Trophoblast cell (in vitro differentiated cells and primary cell): ENCODE data around the gene CILP2.

Experiments
- DNase-seq, 2 donors: peaks; one replicate each; pipeline ENCODE4 v3.0.0-alpha.2; 2016
- H2AFZ ChIP-seq: 2 replicates; pipeline ENCODE4 v1.6.1; 2013; ENCODE audit warnings: low read length, moderate library complexity, mild to moderate bottlenecking; ENCODE audit not compliant: insufficient read depth, poor library complexity
- H2AK5ac ChIP-seq: 2 replicates; pipeline ENCODE4 v1.6.1; 2013; ENCODE audit warnings: mild to moderate bottlenecking, low read length
- H2BK120ac ChIP-seq: 2 replicates; pipeline ENCODE4 v1.6.1; 2013; ENCODE audit warnings: low read length, mild to moderate bottlenecking, moderate library complexity; ENCODE audit not compliant: insufficient read depth, poor library complexity
- H2BK12ac ChIP-seq: 2 replicates; pipeline ENCODE4 v1.6.1; 2013; ENCODE audit warnings: mild to moderate bottlenecking, low read length, moderate library complexity
- H2BK5ac ChIP-seq: 2 replicates; pipeline ENCODE4 v1.6.1; 2013; ENCODE audit warnings: low read length, low read depth, moderate library complexity, mild to moderate bottlenecking; ENCODE audit not compliant: poor library complexity
- H3K14ac ChIP-seq: 2 replicates; pipeline ENCODE4 v1.6.1; 2013; ENCODE audit warnings: mild to moderate bottlenecking, low read length
- H3K18ac ChIP-seq: 2 replicates; pipeline ENCODE4 v1.6.1; 2013; ENCODE audit warnings: mild to moderate bottlenecking, low read length
- H3K23ac ChIP-seq: 2 replicates; pipeline ENCODE4 v1.6.1; 2013; ENCODE audit warnings: low read length
- H3K27ac ChIP-seq: 2 replicates; pipeline ENCODE4 v1.5.1; 2013; ENCODE audit warnings: low read depth, mild to moderate bottlenecking, inconsistent platforms, low read length, moderate library complexity
- H3K27me3 ChIP-seq: 2 replicates; pipeline ENCODE4 v1.6.1; 2013; ENCODE audit warnings: inconsistent platforms, mild to moderate bottlenecking, low read length, moderate library complexity; ENCODE audit not compliant: insufficient read depth
- H3K36me3 ChIP-seq, 2 experiments: 1 replicate in 1 of 2; 2 replicates in 1 of 2; pipeline ENCODE4 v1.6.1; 2013; ENCODE audit warnings: low read length in 2 of 2, mild to moderate bottlenecking in 2 of 2, moderate library complexity in 1 of 2; ENCODE audit not compliant: insufficient read depth in 2 of 2, control insufficient read depth in 1 of 2
- H3K4ac ChIP-seq: 2 replicates; pipeline ENCODE4 v1.6.1; 2013; ENCODE audit warnings: low read depth, mild to moderate bottlenecking, low read length, moderate library complexity
- H3K4me1 ChIP-seq, 2 experiments: 1 replicate in 1 of 2; 2 replicates in 1 of 2; pipeline ENCODE4 v1.6.1; 2013; ENCODE audit warnings: low read length in 2 of 2, mild to moderate bottlenecking in 2 of 2, moderate library complexity in 1 of 2; ENCODE audit not compliant: insufficient read depth in 2 of 2, control insufficient read depth in 1 of 2
- H3K4me2 ChIP-seq: 2 replicates; pipeline ENCODE4 v1.6.1; 2013; ENCODE audit warnings: inconsistent platforms, mild to moderate bottlenecking, low read length, moderate library complexity
- H3K4me3 ChIP-seq: 2 replicates; pipeline ENCODE4 v1.5.1; 2013; ENCODE audit warnings: mild to moderate bottlenecking, low read depth, low read length, inconsistent platforms
- H3K79me1 ChIP-seq: one replicate; pipeline ENCODE4 v1.6.1; 2013; ENCODE audit warnings: low read length
- H3K79me2 ChIP-seq: 2 replicates; pipeline ENCODE4 v1.6.1; 2013; ENCODE audit warnings: low read length, mild to moderate bottlenecking; ENCODE audit not compliant: control insufficient read depth, insufficient read depth, poor library complexity
- H3K9ac ChIP-seq: 2 replicates; pipeline ENCODE4 v1.6.1; 2013; ENCODE audit warnings: mild to moderate bottlenecking, low read length
- H3K9me3 ChIP-seq: 2 replicates; pipeline ENCODE4 v1.6.1; 2013; ENCODE audit warnings: low read depth, mild to moderate bottlenecking, control low read depth, inconsistent platforms, low read length; ENCODE audit not compliant: insufficient read depth
- H4K12ac ChIP-seq: 2 replicates; pipeline ENCODE4 v1.6.1; 2013; ENCODE audit warnings: low read depth, mild to moderate bottlenecking, low read length, moderate library complexity
- H4K8ac ChIP-seq: 2 replicates; pipeline ENCODE4 v1.6.1; 2013; ENCODE audit warnings: low read depth, mild to moderate bottlenecking, low read length, moderate library complexity
- H4K91ac ChIP-seq: one replicate; pipeline ENCODE4 v1.6.1; 2013; ENCODE audit warnings: low read depth, mild to moderate bottlenecking, low read length, moderate library complexity
- WGBS: extraction: QIAGEN DNeasy Blood & Tissue Kit; methylation state at CpG from one replicate; pipeline ENCODE4 v1.1.7; 2013; ENCODE audit warnings: missing lambda C conversion rate; ENCODE audit not compliant: insufficient read length, insufficient coverage; ENCODE audit errors: extremely low coverage; 5-methylcytosine and 5-hydroxymethylcytosine counted together

Gene CILP2

GRCh38 chr19:19578252-19578651 lies 40.2 kb downstream of the CILP2 start:
- H2BK12ac ChIP-seq, result no peak overlapping the region

GRCh38 chr19:19579533-19580361 lies 41.7 kb downstream of the CILP2 start:
- Histone ChIP-seq H3K4me3 (no peak overlapping the region), H2BK120ac (no peak overlapping the region), H3K18ac (no peak overlapping the region), H3K9me3 (no peaks in the 10 kb centered on the region), H4K12ac (no peak overlapping the region), H3K4me1 (no peaks in the 10 kb centered on the region), H3K23ac (no peak overlapping the region), H3K27ac (no peak overlapping the region), H3K4ac (no peak overlapping the region), H4K8ac (no peak overlapping the region), H3K27me3 (no peaks in the 10 kb centered on the region), H3K9ac (peak overlapping the region; percentile 25), H3K4me2 (no peak overlapping the region), H4K91ac (no peak overlapping the region), H2AK5ac (no peak overlapping the region), H2BK12ac (no peak overlapping the region), H3K79me2 (no peaks in the 10 kb centered on the region), H3K79me1 (no peaks in the 10 kb centered on the region), H3K14ac (no peak overlapping the region), H3K36me3 (no peaks in the 10 kb centered on the region), H2AFZ (no peak overlapping the region), H2BK5ac (no peak overlapping the region)
- peak; percentile 41 to 54 for DNase-seq
- no CpG with 5 or more reads among the region's 25 CpGs for WGBS

More at GRCh38 chr19:19578252-19578651, 40.2 kb downstream of the CILP2 start:
- Histone ChIP-seq H3K27ac (no peak overlapping the region), H3K14ac (no peak overlapping the region), H3K4me3 (no peak overlapping the region), H3K18ac (no peak overlapping the region), H2AFZ (no peak overlapping the region), H4K8ac (no peak overlapping the region), H3K4me1 (no peaks in the 10 kb centered on the region), H3K9me3 (no peaks in the 10 kb centered on the region), H4K91ac (no peak overlapping the region), H3K27me3 (no peaks in the 10 kb centered on the region), H3K23ac (no peak overlapping the region), H2BK120ac (no peak overlapping the region), H3K4me2 (no peak overlapping the region), H3K4ac (no peak overlapping the region), H2AK5ac (no peak overlapping the region), H2BK5ac (no peak overlapping the region), H3K79me1 (no peaks in the 10 kb centered on the region), H3K79me2 (no peaks in the 10 kb centered on the region), H4K12ac (no peak overlapping the region), H3K36me3 (no peaks in the 10 kb centered on the region), H3K9ac (no peak overlapping the region)
- no CpG with 5 or more reads among the region's 6 CpGs for WGBS
- DNase-seq, result no peak

GRCh38 chr19:19580418-19580817 lies 42.4 kb downstream of the CILP2 start:
- H4K12ac ChIP-seq, result no peak overlapping the region
- no peak overlapping the region for H3K23ac ChIP-seq
- no peak overlapping the region for H4K91ac ChIP-seq
- no peak overlapping the region for H2BK5ac ChIP-seq
- no peak overlapping the region for H3K4ac ChIP-seq
- H2AK5ac ChIP-seq, result no peak overlapping the region
- DNase-seq, result no peak
- H3K9ac ChIP-seq, result no peak overlapping the region
- H2AFZ ChIP-seq, result no peak overlapping the region
- no peak overlapping the region for H2BK120ac ChIP-seq
- H3K4me3 ChIP-seq, result no peak overlapping the region
- no peaks in the 10 kb centered on the region for H3K79me2 ChIP-seq
- H3K36me3 ChIP-seq, result no peaks in the 10 kb centered on the region
- H4K8ac ChIP-seq, result no peak overlapping the region
- WGBS, result no CpG with 5 or more reads among the region's 4 CpGs
- no peak overlapping the region for H3K27ac ChIP-seq
- no peaks in the 10 kb centered on the region for H3K9me3 ChIP-seq
- no peaks in the 10 kb centered on the region for H3K79me1 ChIP-seq
- no peak overlapping the region for H3K4me2 ChIP-seq
- no peak overlapping the region for H3K14ac ChIP-seq
- H2BK12ac ChIP-seq, result no peak overlapping the region
- H3K27me3 ChIP-seq, result no peaks in the 10 kb centered on the region
- no peaks in the 10 kb centered on the region for H3K4me1 ChIP-seq
- H3K18ac ChIP-seq, result no peak overlapping the region

GRCh38 chr19:19581391-19581790 lies 43.3 kb downstream of the CILP2 start:
- DNase-seq, result peak in 1 of 2 donors; percentile 56
- Histone ChIP-seq H3K79me1 (no peaks in the 10 kb centered on the region), H2AK5ac (no peak overlapping the region), H4K12ac (no peak overlapping the region), H3K23ac (no peak overlapping the region), H2BK12ac (no peak overlapping the region), H2AFZ (no peak overlapping the region), H4K91ac (no peak overlapping the region), H3K18ac (no peak overlapping the region), H2BK5ac (no peak overlapping the region), H3K9ac (peak overlapping the region; percentile 32), H4K8ac (no peak overlapping the region), H3K4me2 (no peak overlapping the region), H3K36me3 (no peaks in the 10 kb centered on the region), H3K27me3 (no peaks in the 10 kb centered on the region), H3K4ac (no peak overlapping the region), H3K27ac (no peak overlapping the region), H2BK120ac (no peak overlapping the region), H3K14ac (no peak overlapping the region), H3K4me1 (no peaks in the 10 kb centered on the region), H3K4me3 (no peak overlapping the region), H3K9me3 (no peaks in the 10 kb centered on the region), H3K79me2 (no peaks in the 10 kb centered on the region)
- WGBS, result no CpG with 5 or more reads among the region's 13 CpGs
